ENCODE results near the gene ADARB2. TPM values are rescaled to one million over a fixed set of nuclear protein-coding genes. Genes with fewer than 3 reads are reported as not detected.

ADARB2 gene
- total RNA-seq, 1 donor from 2014 or later = 0.19 TPM

GRCh38 chr10:1128115-1128514, 609.2 kb downstream of the ADARB2 start:
- no peak for DNase-seq (ENCODE audit: low read depth)

- DNase-seq (ENCODE audit: low read depth) = no peak
Observed at GRCh38 chr10:1127629-1128028, 609.7 kb downstream of the ADARB2 start.

All from myocyte (in vitro differentiated cells).